ENCODE data around the gene SCFD2.
"Not testable (repeated sequence)": the region's sequence is repeated elsewhere in the genome, so short reads cannot be mapped to it uniquely, and the experiment has no call there.

Gene SCFD2

DNA sequence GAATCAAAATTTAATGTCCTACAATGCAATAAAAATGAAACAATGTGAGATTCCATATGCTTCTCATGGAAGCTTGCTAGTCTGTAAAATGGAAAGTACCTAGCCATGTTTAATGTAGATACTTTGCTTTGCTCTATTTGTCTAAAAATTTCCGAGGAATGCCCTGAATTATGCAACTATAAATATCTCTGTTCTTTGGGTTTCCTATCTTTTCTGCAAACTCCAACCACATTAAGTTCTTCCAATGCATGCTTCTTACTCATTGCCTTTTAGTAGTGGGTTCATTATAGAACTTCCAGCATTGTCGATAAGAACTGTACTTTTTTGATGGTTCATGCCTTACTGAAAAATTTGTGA is 325.4 kb downstream of the SCFD2 start:
- DNase-seq = no peak

DNA sequence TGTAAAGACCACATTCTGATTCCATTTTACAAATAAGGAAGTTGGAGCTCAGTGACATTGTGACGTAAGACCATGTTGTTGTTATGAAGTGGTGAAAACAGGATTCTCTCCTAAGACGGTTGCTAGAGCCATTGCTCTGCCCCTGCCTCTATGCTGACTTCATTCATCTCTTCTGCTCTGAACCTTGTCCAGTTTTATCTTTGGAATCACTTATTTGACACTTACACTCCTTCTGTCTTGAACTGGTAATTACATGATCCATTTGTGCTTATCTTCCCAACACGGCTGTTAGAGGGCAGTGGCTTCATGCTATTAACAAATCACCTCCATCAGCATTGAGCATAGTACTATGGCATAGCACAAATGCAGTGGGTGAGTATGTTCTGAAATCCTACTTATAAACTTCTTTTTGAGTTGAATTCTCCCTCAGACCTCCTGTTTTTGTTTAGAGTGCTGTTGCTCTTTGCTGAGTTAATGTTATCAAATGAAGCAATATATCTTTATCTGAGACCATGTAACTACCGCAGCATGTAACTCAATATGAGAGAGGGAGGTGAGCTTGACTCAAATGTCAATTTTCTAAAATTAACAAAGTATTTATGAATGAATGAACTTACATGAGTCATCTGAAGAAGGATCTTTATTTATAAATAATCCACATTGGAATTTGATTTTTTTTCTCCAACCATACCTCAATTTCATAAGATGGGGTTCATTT is 326.0 kb downstream of the SCFD2 start:
- no peak for DNase-seq

DNA sequence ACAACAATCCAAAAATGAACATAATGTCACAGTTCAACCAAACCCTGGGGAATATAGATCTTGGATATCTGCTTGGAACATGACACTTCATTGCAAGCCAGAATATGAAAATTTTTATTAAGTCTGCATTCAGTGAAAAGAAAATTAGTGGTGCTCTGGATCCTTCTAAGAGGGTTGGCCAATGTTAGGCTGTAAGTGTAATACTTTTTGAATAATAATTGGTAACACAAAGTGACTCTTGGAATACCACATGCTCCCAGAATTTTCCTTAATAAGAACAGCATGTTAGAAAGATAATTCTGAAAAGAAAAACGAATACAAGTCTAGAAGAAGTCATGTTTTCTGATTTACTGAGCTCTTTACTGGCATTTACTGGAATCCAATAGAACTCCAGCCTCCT is 328.0 kb downstream of the SCFD2 start:
- no peak for DNase-seq

DNA sequence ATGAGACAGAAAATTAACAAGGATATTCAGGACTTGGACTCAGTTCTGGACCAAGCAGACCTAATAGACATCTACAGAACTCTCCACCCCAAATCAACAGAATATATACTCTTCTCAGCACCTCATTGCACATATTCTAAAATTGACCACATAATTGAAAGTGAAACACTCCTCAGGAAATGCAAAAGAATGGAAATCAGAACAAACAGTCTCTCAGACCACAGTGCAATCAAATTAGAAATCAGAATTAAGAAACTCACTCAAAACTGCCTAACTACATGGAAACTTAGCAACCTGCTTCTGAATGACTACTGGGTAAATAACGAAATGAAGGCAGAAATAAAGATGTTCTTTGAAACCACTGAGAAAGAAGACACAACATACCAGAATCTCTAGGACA is 333.0 kb downstream of the SCFD2 start:
- DNase-seq = not testable (repeated sequence)

DNA sequence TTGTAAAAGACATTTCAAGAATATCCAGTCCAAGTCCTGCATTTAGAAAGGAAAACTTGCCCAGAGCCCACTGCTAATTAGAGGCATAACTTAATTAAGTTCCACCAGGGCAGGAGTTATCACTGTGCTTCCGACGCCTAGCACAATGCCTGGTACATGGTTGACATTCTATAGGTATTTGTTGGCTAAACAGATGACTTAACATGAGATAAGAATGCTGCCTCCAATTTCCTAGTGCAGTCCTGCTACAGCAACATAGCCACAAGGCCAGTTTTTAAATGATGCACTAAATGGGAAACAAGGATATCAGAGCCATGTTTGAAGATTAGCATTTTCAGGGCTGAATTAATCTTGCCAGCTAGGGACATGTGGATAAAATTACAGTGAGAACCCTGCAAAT is 339.6 kb downstream of the SCFD2 start:
- DNase-seq = no peak

DNA sequence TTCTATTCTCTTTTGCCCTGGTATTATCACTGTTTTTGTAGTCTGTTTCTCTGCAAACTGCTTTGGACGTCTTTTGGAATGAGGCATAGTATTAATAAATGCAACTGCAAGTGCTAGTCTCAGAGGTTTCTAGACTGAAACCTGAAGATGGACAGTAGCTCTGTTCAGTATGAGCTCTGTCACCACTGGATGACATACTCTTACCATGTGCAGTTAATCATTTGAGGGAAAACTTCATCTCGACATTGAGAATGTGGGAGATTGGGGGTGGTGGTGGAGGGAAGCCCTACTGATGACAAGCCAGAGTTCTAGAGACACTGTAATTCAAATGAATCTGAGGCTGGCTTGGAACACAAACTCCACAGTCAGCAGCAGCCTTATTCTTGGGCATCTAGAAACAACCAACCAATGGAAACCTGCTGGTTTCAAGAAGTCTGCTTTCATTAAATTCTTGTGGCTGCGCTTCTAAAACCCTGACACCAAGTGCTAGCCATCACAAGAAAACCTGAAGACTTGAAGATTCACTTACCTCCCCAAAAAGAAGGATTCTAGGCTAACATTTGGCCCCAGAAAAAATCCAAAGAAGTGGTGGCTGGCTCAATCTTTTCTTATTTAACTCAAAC is 342.1 kb downstream of the SCFD2 start:
- no peak for DNase-seq

DNA sequence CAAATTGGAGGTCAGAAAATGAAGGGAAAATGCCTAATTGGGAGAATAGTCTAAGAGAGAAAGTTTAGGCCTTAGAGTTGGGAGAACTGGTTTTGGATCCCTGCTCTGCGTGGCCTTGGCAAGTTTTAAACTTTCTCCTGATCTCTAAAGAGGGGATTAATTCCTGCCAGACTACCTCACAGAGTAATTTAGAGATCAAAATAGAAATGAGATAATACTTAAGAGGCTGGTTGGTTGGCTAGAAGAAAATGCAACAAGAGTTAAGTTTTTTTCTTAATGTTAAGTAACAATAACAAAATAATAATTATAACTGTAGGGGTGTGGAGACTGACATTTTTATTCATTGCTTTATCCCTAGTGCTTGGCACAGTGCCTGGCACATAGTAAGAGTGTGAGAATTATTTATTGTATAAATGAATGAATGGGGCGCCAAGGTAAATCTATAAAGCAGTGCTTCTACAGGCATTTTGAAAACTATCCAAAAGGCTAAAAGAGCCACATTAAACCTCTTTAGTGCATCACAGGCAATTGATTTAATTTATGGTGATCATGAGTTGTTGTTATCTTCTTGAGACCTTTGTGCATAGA is 343.3 kb downstream of the SCFD2 start:
- no peak for DNase-seq

DNA sequence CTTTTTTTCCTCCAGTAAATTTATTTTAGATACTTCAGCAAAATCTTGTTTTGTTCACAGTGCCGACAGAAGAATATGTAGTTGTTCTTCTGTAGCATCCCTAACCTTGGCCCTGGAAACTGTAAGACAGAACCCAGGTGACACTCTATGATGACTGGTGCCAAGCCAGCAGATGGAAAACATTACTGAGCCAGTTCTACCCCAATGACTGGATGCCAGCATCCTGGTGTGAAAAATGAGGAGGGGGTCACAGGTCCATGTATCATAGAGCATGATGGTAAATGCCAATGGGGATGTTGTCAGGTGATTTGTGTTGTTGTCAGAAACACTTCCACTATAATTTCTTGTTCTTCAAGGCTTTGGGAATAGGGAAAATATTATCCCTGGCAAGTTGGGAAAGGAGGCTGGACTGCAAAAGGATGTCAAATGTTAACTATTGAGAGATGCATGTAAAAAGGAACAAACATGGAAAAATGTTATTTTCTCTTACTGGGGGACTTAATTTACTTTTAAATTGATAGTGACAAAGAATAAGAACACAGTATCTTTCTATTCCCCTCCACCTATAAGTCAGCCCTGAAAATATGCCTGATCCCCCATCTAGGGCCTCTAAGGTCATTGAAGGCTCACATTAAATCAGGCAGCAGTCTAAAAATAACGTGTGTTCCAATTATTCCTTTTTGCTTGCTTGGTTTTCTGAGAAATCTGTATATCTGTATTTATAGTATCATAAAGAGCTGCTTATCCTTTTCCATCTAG is 343.9 kb downstream of the SCFD2 start:
- no peak for DNase-seq

DNA sequence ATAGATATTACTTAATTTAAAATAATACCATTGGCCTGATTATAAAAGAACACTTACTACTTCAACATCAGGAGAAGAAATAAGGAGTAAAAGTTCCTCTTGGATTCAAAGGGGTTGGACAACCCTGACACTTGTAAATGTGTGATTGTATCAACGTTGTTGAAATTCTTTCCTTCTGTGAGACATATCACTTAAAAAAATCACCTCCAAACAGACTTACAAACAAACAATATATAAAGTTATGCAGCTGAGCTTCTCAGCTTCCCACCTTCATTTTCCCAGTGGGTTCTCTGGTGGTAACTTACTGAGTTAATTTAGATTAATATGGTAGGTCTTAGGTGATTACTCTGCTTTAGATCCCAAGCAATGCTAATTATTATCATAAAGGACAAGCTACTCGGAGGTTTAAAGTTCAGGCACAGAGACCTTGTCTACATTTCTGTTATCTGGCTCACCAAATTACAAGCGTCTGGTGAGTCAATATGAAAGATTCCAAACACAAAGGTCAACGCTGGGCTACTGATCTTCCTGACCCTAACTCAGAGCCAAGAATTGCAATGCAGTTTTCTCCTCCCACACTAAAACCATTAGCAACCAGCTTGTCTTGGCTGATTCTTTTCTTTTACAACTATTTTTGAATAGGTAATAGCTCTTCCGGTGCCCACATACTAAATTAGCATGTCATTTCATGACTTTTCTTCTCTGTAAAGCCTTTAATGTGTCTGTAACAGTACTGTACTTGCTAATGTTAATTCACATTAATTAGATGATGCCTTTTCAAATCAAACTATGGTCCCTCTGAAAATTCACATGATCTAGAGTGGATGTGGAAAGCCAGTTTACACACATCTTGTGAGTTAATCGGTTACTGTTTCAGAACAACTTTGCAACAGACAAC is 346.1 kb downstream of the SCFD2 start:
- no peak for DNase-seq

DNA sequence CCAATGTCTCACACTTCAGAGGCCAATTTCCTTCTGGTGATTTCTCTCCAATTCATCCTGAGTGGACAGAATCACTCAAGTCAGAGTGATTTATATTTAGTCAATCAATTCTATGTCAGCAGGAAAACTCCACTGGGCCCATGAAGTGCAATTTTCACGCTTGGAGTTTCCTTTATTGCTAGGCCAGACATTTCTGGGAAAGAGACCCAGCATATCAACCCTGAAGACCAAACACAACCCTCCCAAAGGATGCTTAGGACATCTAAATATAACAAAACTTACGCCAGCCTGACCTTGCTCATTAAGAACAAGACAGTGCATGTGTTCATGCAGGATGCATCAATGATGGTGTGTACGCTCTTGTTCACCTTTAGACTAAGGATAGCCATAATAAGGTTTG is 347.4 kb downstream of the SCFD2 start:
- no peak for DNase-seq

DNA sequence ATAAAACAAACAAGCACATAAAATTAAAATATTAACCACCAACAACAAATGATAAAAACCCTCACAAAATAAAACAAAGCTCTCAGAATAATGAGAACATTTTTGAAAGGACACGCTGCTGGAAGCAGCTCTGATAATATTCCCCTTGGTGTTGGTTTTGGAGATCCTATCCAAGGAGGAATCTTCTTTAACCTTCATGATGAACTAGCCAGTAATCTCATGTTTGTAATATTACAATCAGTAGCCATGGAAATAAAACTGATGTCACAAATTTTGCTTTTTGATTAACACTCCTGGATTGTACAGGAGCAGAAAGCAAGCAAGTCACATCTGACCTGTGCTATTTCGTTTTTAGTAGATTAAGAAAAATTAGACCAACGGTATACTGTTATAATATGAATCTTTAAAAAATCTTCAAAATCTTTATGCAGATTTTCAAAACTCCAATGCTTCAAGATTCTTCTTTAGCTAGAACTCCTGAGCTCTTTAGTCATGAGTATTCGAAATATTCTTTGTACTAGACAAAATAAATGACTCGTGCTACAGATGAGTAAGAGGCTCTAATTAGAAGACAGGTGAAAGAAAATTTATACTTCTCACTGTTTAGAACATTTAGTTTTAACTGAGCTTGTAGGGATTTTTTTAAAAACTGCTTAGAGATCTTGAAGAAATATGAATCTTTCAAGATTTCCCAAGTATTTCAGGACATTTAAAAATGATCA is 349.6 kb downstream of the SCFD2 start:
- no peak for DNase-seq

DNA sequence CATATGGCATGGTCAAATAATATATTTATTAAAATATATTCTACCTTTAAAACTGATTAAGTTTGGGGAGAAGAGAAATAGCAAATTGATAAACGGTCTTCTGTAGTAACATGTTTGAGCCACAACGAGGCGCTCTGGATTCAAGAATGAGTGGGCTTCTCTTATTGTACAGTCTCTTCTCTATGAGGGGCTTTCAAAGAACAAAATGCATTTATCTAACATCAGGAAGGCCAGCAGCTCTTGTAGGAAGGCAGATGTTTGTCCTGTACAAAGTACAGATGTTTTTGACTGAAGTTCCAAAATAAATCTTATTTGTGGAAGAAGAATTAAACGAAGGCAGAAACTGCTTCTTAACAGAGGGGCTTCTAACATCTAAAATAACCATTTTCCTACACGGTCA is 350.2 kb downstream of the SCFD2 start:
- no peak for DNase-seq

DNA sequence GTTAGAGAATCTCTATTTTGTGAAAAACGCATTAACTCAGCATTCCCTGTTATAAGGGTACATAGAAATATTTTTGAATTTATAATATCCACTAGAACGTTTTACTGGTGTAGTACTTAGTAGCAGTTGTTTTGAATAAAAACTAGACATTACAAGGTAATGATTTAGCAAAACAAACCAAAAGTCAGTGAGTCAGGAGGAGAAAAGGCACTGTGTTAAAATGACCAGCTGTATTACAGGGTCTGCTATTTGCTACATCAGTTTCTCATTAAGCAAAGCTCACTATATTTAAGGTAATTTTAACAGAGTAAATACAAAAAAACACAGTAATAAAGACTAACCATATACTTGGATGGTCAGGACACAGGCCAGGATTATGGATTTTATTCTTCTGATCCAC is 351.0 kb downstream of the SCFD2 start:
- no peak for DNase-seq

DNA sequence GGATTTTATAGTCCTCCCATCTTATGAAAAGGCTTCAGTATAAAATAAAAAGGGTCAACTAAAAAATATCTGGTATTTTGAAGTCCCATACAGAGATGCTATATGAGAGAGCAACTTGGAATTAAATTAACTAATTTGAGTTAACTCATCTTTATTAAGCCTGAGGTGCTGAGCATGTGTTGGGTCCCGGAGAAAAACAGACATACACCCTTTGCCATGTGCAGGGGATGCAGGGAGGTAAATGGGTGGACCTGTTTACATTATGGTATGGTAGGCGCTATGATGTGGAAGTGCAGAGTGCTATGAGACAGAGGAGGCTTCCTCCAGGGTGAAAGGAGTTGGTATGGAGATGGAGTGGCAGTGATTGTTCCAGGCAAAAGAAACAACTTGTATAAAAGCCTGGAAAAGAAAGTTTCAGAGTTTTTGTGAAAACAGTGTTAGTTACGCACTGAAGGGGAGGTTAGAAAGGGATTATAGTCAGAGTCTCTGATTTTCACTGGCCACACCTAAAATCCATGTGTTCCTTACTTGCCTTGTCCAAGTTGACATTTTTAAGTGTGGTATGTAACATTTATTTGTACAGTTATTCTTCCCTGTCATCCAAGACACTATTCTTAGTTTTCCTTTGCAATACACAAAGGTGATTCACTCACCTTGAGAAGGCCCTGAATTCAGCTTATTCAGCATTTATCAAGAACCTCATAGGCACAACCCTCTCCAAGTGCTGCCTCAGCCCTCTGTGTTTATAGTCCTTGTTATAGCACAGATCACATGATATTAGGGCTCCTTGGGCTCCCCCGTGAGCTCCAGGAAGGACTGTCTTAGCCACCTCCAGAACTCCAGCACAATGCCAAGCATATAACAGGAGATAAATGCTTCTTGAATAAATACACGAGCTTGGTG is 351.7 kb downstream of the SCFD2 start:
- DNase-seq = no peak

DNA sequence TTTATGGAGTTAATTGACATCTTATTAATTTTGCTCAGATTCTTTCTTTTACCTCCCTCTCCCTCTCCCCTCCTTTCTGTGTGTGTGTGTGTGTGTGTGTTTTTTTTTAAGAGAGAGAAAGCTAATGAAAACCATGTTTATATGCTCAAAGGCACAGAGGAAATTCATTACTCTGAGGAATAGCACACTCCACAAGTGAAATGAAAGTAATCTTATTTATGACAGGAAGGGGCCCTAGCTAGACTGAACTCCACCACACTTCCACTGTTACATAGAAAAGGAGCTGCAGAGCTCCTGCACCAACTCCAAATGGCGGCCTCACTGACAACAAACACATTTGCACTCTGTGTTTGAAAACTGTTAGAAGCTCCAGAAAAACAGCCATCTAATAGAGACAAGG is 353.1 kb downstream of the SCFD2 start:
- no peak for DNase-seq

DNA sequence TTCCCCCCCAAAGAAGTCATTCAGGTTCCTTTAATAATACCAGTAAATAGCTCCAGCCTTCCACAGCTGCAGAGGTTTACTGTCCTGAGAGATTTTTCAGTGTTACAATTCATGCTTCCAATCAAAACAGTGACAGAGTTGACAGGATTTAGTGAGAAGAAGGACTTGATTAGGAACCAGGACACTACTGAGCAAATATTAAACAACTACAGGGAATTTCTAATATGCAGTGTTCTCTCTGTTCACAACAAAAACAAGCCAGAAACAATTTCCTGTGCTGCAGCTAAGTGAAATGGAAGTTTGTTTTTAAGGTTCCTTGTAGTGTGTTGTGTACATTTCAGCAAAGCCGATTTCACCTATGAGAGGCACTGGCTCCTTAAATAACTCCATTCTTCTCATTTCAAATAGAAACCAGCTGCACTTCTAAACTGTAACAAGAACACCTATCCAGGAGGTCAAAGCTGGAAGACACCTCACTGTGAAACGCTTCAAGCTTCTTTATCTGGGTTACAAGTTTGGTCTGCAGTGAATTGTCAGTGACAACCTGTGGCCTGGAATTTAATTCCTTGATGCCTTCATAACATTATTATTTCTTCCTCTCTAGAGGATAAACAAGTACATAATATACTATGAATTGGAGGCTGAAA is 354.5 kb downstream of the SCFD2 start:
- DNase-seq = no peak

DNA sequence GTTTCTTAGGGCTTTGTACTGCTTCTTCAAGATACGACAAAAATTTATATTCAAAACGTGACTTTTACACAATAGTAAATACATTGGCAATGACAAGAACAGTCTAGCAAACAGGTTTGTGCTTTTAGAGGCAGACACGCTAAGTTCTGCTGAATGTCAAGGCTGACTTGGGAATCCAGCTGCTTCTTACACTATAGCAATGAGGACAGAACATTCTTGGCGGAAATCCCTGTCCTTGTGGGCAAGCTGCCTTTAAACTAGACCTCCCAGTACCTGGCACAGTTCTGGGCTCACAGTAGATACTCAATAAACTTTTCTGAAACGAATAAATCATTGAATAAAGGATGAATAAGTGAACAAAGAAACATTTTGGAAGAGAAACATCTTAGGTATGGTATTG is 355.5 kb downstream of the SCFD2 start:
- DNase-seq = no peak

DNA sequence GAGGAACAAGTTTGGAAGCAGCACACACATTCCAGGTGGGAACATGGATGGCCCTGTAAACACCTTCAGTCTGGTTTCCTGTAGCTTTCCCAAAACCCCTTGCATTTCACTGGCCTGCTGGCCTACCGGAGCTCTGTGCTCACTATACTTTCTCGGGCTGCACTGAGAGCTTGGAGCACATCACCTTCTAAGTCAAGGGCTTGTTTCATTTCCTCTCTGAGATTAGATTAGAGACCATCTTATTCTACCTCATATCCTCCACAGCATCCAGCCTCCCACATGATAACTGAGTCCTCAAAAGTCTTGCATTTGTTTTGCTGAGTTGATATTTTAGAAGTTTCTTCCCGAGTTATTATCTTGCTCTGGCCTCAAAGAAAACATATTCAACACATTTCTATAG is 356.0 kb downstream of the SCFD2 start:
- DNase-seq = no peak

DNA sequence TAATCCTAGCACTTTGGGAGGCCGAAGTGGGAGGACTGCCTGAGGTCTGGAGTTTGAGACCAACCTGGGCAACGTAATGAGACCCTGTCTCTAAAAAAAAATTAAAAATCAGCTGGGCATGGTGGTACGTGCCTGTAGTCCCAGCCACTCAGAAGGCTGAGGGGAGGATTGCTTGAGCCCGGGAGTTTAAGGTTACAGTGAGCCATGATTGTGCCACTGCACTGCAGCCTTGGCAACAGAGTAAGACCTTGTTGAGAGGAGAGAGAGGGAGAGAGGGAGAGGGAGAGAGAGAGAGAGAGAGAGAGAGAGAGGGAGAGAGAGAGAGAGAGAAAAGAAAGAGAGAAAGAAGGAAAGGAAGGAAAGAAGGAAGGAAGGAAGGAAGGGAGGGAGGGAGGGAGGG is 358.8 kb downstream of the SCFD2 start:
- no peak for DNase-seq

DNA sequence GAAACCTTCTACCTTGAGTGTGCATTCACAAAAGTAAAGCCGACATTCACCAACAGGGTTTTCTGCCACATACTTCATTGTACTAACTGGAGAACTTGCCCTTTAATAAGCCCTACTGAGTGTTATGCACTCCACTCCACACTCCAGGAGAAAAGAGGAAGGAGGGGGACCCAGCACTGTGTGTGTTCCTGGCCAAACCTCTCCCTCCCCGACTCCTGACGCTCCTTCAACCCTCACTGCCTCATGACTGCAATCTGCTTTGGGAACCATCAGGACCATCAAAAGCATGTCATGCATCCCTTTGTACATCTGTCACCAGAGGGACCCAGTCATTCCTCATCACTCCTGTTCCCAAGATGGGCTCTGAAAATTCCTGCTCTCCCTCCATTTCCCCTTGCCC is 360.1 kb downstream of the SCFD2 start:
- DNase-seq = no peak

DNA sequence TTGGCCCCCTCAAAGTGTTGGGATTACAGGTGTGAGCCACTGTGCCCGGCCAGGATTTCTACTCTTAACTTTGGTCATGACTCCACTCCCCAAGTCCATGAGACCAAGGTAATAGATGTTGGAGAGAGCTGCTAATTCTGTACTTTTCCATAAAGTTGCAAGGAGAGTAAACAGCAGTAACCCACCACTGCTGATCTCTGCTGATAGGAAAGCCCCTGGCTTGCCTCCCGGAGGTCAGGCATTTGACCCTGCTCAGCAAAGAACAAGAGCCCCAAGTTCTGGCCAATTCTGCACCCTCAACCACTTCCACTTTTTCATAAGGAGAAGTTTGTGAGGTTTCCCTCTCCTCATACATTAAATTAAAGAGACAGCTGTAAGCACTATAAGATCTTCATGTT is 360.7 kb downstream of the SCFD2 start:
- DNase-seq = no peak

Data from CD4-positive, alpha-beta T cell treated with Interferon gamma for 1 hour (primary cell).